Measurements from ENCODE around the gene CDCA4.

CDCA4 gene

GRCh38 chr14:105059035-105059924, 38.4 kb upstream of the CDCA4 start:
- no peak overlapping the region for H3K4me2 ChIP-seq (ENCODE audit: low read length)

GRCh38 chr14:105058521-105059034, 37.7 kb upstream of the CDCA4 start:
- no peak overlapping the region for H3K4me3 ChIP-seq (ENCODE audit: low read depth, low read length, poor library complexity, severe bottlenecking)
- no peak overlapping the region for H2AFZ ChIP-seq (ENCODE audit: low read length)
- H3K27ac ChIP-seq (ENCODE audit: low read depth, low read length, poor library complexity, severe bottlenecking), result no peak overlapping the region
- no peak overlapping the region for H3K4me2 ChIP-seq (ENCODE audit: low read length)
- no peaks in the 10 kb centered on the region for H3F3A ChIP-seq (ENCODE audit: insufficient read depth, low read length)
- no peaks in the 10 kb centered on the region for H3K4me1 ChIP-seq (ENCODE audit: insufficient read depth, low read length, severe bottlenecking)
- no peaks in the 10 kb centered on the region for H3K9me2 ChIP-seq (ENCODE audit: low read depth, low read length)
- peaks cover 47% of the 10 kb centered on the region for H3K27me3 ChIP-seq (ENCODE audit: insufficient read depth, low read length)
- no peaks in the 10 kb centered on the region for H4K20me1 ChIP-seq (ENCODE audit: insufficient read depth, low read length)
- H3K9me3 ChIP-seq (ENCODE audit: low read length), result no peaks in the 10 kb centered on the region
- no peaks in the 10 kb centered on the region for H3K36me3 ChIP-seq (ENCODE audit: insufficient read depth, low read length)
- H3K9ac ChIP-seq (ENCODE audit: low read length), result no peak overlapping the region
- no peaks in the 10 kb centered on the region for H3K79me2 ChIP-seq (ENCODE audit: insufficient read depth, low read length)
- no peak for TF ChIP-seq CTCF (IDR thresholded peaks at IDR 0.05; ENCODE audit: low read length)
- no peak for TF ChIP-seq EZH2 (IDR thresholded peaks at IDR 0.05; ENCODE audit: borderline replicate concordance, low read length)

More at GRCh38 chr14:105059035-105059924, 38.4 kb upstream of the CDCA4 start:
- H3K9me2 ChIP-seq (ENCODE audit: low read depth, low read length), result no peaks in the 10 kb centered on the region
- H3K27ac ChIP-seq (ENCODE audit: low read depth, low read length, poor library complexity, severe bottlenecking), result no peak overlapping the region
- H3K4me1 ChIP-seq (ENCODE audit: insufficient read depth, low read length, severe bottlenecking), result no peaks in the 10 kb centered on the region
- no peaks in the 10 kb centered on the region for H3K79me2 ChIP-seq (ENCODE audit: insufficient read depth, low read length)
- no peak overlapping the region for H3K9ac ChIP-seq (ENCODE audit: low read length)
- no peaks in the 10 kb centered on the region for H3K36me3 ChIP-seq (ENCODE audit: insufficient read depth, low read length)
- H3K4me3 ChIP-seq (ENCODE audit: low read depth, low read length, poor library complexity, severe bottlenecking), result no peak overlapping the region
- no peaks in the 10 kb centered on the region for H4K20me1 ChIP-seq (ENCODE audit: insufficient read depth, low read length)
- H3K27me3 ChIP-seq (ENCODE audit: insufficient read depth, low read length), result peaks cover 47% of the 10 kb centered on the region
- no peak for TF ChIP-seq EZH2 (IDR thresholded peaks at IDR 0.05; ENCODE audit: borderline replicate concordance, low read length)
- TF ChIP-seq CTCF (IDR thresholded peaks at IDR 0.05; ENCODE audit: low read length), result no peak
- no peak overlapping the region for H2AFZ ChIP-seq (ENCODE audit: low read length)
- H3F3A ChIP-seq (ENCODE audit: insufficient read depth, low read length), result no peaks in the 10 kb centered on the region
- no peaks in the 10 kb centered on the region for H3K9me3 ChIP-seq (ENCODE audit: low read length)

GRCh38 chr14:105056303-105056831, 35.5 kb upstream of the CDCA4 start:
- peaks cover 36% of the 10 kb centered on the region for H3K27me3 ChIP-seq (ENCODE audit: insufficient read depth, low read length)
- no peak overlapping the region for H3K9ac ChIP-seq (ENCODE audit: low read length)
- H4K20me1 ChIP-seq (ENCODE audit: insufficient read depth, low read length), result no peaks in the 10 kb centered on the region
- H3K4me3 ChIP-seq (ENCODE audit: low read depth, low read length, poor library complexity, severe bottlenecking), result no peak overlapping the region
- no peak overlapping the region for H3K4me2 ChIP-seq (ENCODE audit: low read length)
- H3F3A ChIP-seq (ENCODE audit: insufficient read depth, low read length), result no peaks in the 10 kb centered on the region
- no peaks in the 10 kb centered on the region for H3K9me2 ChIP-seq (ENCODE audit: low read depth, low read length)
- H2AFZ ChIP-seq (ENCODE audit: low read length), result no peak overlapping the region
- no peaks in the 10 kb centered on the region for H3K4me1 ChIP-seq (ENCODE audit: insufficient read depth, low read length, severe bottlenecking)
- H3K36me3 ChIP-seq (ENCODE audit: insufficient read depth, low read length), result no peaks in the 10 kb centered on the region
- no peaks in the 10 kb centered on the region for H3K9me3 ChIP-seq (ENCODE audit: low read length)
- H3K27ac ChIP-seq (ENCODE audit: low read depth, low read length, poor library complexity, severe bottlenecking), result no peak overlapping the region
- TF ChIP-seq CTCF (IDR thresholded peaks at IDR 0.05; ENCODE audit: low read length) (no peak), EZH2 (IDR thresholded peaks at IDR 0.05; ENCODE audit: borderline replicate concordance, low read length) (no peak)
- no peaks in the 10 kb centered on the region for H3K79me2 ChIP-seq (ENCODE audit: insufficient read depth, low read length)
